Stimulated activated CD8-positive, alpha-beta memory T cell treated with anti-CD3 and anti-CD28 coated beads, Interleukin-15, amount 100 ng/mL, for 24 hours (primary cell): ENCODE measurements around the gene ACTL8.

ENCODE experiments used
- DNase-seq: peaks from one replicate; pipeline ENCODE4 v3.0.0-alpha.2; 2020; ENCODE audit warnings: low read depth

The ACTL8 gene

GRCh38 chr1:17845583-17845982 lies 90.5 kb downstream of the ACTL8 start:
- DNase-seq, result no peak

DNA sequence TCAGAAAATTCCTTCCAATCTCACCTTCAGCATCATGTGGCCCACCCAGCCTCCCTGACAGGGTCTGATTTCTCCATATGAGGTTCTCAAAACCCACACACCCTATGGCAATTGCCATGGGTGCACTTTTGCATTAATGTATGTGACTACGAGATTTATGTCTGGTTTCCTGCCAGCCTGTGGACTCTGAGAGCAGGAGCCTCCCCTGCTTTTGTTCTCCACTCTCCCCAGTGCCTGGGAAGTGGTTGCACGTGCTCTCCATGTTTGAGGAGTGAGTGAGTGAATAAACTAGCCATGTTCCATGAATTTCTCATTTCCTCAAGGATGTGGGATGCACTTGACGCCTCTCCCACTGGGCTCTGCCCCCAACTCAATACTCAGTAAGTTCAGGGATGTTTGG lies 91.2 kb downstream of the ACTL8 start:
- DNase-seq, result no peak

GRCh38 chr1:17847111-17847510 lies 92.0 kb downstream of the ACTL8 start:
- no peak for DNase-seq

- no peak for DNase-seq
These were observed 94.1 kb downstream of the ACTL8 start for GRCh38 chr1:17849216-17849615.

DNA sequence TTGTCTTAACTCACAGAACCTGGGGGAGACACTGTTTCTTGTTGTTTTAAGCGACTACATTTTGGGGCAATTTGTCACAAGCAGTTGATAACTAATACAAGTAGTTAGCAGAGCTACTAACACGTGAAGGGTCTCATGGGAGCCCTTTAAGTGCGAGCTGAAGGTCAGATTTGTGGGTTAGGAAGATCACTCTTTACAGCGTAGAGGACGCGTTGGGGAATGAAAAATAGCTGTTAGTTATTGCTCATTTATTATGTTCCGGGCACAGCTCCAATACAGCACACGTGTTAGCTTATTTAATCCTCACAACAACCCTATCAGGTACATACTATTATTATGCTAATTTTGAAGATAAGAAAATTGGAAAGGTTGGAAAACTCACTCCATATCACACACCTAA lies 95.9 kb downstream of the ACTL8 start:
- no peak for DNase-seq

DNA sequence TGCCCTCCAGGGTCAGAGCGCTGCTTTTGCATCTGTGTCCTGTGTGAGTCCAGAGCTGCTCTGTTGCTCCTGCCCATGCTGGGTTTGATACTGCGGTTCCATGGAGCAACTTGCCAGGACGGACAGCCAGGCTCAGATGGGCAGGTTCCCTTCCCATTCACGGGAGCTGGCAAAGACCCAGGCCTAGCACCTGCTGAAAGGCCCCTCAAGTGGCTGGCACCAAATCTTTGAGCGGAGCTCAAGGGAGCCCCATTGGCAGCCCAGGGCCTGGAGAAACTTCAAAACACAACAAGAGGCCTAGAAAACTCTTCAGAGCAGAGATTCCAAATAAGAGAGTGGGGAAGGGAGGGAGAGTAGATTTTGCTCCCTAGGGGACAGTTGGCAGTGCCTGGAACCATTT lies 97.2 kb downstream of the ACTL8 start:
- DNase-seq, result no peak

- DNase-seq, result no peak
These were observed 98.3 kb downstream of the ACTL8 start for GRCh38 chr1:17853241-17853935.

DNA sequence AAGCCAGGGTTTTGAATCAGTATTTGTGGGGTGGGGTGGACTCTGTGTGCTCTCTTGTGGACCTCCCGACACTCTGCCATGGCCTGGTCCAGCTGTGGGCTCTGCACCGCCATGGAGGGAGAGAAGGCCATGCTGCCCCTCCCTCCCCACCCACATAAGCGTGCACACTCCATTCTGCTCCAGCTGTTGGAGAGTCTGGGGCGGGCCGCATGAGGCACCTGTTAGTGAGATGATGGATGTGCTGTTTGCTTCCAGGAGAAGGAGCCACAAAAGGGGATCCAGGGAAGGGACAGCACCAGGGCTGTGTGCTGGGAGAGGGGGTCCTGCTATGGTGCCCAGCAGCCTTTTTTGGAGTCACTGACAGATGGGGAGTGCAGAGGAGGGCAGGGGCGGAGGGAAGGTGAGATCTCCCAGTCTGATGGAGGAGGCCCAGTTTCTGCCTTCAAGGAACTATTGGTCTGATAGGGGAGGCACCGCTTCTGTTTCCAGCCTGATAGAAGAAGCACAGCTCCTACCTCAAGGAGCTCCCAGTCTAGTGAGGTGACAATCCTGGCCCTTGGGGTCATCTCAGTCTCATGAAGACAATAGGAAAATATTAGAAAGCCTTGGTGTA lies 101.5 kb downstream of the ACTL8 start:
- DNase-seq, result no peak

DNA sequence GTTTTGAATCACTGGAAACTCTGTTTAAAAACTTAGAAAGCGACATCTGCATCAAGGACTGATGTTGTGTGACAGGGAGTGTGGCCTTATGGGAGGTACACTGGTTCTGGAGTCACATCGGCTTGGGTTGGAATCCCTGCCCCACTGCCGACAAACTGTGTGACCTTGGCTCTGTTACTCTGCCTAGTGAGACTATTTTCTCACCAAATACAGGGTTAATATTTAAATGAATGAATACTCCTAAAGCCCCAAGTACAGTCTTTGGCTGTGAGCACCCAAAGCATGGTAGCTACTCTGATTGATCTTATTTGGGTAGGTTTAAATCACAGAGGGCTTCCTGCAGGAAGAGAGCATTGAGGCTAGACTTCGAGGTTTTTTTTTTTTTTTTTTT lies 102.0 kb downstream of the ACTL8 start:
- no peak for DNase-seq

GRCh38 chr1:17857996-17858395 lies 102.9 kb downstream of the ACTL8 start:
- DNase-seq, result no peak

- no peak for DNase-seq
These were observed 105.7 kb downstream of the ACTL8 start for GRCh38 chr1:17860812-17861211.

DNA sequence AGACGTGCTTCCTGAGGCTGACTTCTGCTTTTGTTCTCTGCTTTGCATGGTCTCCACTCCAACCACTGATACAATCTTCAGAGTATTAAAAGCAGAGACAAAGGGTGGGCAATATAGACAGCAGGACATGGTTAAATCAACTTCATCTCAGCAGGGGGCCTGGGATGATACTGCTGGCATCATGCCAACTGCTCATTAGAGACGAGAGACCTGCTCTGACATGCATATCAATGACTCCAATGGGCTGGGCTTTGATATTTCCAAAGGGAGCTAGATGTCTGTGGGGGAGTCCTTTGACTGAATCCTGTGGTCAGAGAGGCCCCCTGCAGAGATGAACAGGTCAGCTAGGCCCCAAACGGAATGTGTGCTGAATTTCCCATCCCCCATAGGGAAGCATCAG lies 106.6 kb downstream of the ACTL8 start:
- DNase-seq, result no peak

DNA sequence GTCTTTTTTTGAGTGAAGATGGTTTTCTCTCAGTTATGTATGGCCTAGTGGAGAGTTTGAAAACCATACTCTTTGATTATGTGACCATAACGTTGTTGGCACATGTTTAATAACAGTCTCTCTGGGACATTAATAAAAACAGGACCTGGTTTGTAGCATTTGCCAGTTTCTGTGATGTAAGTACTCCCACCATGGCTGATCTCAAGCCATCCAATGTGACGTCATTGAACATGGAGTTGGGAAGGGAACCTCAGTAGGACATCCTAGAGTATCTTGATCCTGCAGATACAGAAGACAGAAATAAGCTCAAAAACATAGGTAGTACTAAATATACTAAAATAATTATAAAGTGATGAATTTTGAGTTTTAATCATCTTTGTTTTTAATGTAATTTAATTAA lies 107.0 kb downstream of the ACTL8 start:
- DNase-seq, result no peak

GRCh38 chr1:17865912-17866739 lies 111.0 kb downstream of the ACTL8 start:
- DNase-seq, result no peak

- DNase-seq, result no peak
These were observed 111.6 kb downstream of the ACTL8 start for GRCh38 chr1:17866740-17867029.

DNA sequence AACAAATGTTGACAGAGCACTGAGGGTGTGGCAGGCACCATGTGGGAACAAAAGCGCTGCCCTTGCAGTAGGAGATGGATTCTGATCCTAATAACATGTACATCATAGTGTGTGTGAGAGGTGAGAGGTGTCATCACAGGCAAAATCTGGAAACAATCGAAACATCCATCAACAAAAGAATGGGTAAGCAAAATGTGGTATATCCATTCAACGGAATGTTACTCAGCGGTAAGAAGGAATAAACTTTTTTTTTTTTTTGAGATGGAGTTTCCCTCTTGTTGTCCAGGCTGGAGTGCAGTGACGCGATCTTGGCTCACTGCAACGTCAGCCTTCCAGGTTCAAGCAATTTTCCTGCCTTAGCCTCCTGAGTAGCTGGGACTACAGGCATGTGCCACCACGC lies 112.3 kb downstream of the ACTL8 start:
- DNase-seq, result no peak

- no peak for DNase-seq
These were observed 114.7 kb downstream of the ACTL8 start for GRCh38 chr1:17869815-17870214.

GRCh38 chr1:17870679-17871078 lies 115.5 kb downstream of the ACTL8 start:
- no peak for DNase-seq

GRCh38 chr1:17873007-17873675 lies 118.0 kb downstream of the ACTL8 start:
- no peak for DNase-seq

GRCh38 chr1:17874231-17874630 lies 119.1 kb downstream of the ACTL8 start:
- no peak for DNase-seq

GRCh38 chr1:17874710-17875109 lies 119.6 kb downstream of the ACTL8 start:
- DNase-seq, result no peak

DNA sequence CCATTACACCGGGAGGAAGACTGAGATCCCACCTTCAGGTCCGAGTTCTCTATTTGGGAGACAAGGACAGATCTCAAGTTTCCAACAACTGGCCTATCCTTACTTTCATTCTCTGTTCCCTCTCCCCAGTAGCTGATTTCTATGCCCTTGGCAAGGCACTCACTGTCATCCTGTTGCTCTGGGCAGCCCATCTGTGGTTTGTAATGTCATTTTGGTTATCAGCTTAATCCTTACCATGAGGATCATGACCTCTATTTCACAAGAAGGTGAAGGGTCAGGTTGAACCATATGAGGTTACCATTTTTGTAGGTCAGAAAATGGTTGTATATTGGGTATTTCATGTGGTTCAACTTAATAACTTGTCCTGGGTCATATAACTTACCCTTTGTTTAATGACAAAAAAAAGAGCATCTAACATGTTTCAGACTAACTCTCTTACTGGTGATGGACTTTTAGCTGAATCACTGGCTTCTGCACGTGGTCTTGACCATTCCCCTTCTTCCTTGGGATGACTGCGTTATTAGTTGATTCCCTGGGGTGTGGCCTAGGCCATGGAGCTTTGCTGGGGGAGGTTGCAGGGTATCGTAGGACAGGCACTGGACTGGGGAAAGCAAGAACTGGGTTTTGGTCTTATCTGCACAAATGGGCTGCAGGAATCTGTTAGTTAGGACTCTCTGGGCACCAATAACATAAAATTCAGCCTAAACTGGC lies 120.2 kb downstream of the ACTL8 start:
- no peak for DNase-seq
